Measurements from ENCODE around the gene DCC. TPM values are rescaled to one million over a fixed set of nuclear protein-coding genes. Genes with fewer than 3 reads are reported as not detected.

The DCC gene
- total and polyA plus RNA-seq, 4 donors: 0.16 to 5.3 (median 2.5) TPM

- Histone ChIP-seq H3K4me3 (no peak overlapping the region), H3K4me1 (ENCODE audit: control insufficient read depth in 5 of 5, insufficient read depth in 5 of 5, low read length in 5 of 5) (no peaks in the 10 kb centered on the region), H3K36me3 (ENCODE audit: control insufficient read depth in 4 of 4, insufficient read depth in 4 of 4, low read length in 4 of 4) (no peaks in the 10 kb centered on the region), H3K9me3 (ENCODE audit: control insufficient read depth in 4 of 4, insufficient read depth in 3 of 4, low read length in 3 of 4) (no peaks in the 10 kb centered on the region), H3K27me3 (ENCODE audit: control insufficient read depth in 3 of 3, insufficient read depth in 3 of 3, low read length in 2 of 3) (no peaks in the 10 kb centered on the region), H3K9ac (ENCODE audit: insufficient read depth in 1 of 2, low read length in 2 of 2) (no peak overlapping the region), H3K27ac (ENCODE audit: low read depth in 1 of 2, low read length in 1 of 2) (no peak overlapping the region)
- TF ChIP-seq CTCF (IDR thresholded peaks at IDR 0.05; ENCODE audit: control extremely low read depth, extremely low read depth): no peak
- no peak for DNase-seq
- ATAC-seq (ENCODE audit: insufficient read depth, low FRiP score): no peak
- 92 to 98% methylated on average over 2 of the region's 2 CpGs for WGBS, 2 donors
Measured at GRCh38 chr18:53319628-53320027, 979.6 kb downstream of the DCC start.

GRCh38 chr18:53322163-53322562 lies 982.2 kb downstream of the DCC start:
- ATAC-seq (ENCODE audit: insufficient read depth, low FRiP score): no peak
- no peak for TF ChIP-seq CTCF (IDR thresholded peaks at IDR 0.05; ENCODE audit: control extremely low read depth, extremely low read depth)
- Histone ChIP-seq H3K27me3 (ENCODE audit: control insufficient read depth in 3 of 3, insufficient read depth in 3 of 3, low read length in 2 of 3) (no peaks in the 10 kb centered on the region), H3K4me3 (no peak overlapping the region), H3K4me1 (ENCODE audit: control insufficient read depth in 5 of 5, insufficient read depth in 5 of 5, low read length in 5 of 5) (no peaks in the 10 kb centered on the region), H3K27ac (ENCODE audit: low read depth in 1 of 2, low read length in 1 of 2) (no peak overlapping the region), H3K9me3 (ENCODE audit: control insufficient read depth in 4 of 4, insufficient read depth in 3 of 4, low read length in 3 of 4) (no peaks in the 10 kb centered on the region), H3K36me3 (ENCODE audit: control insufficient read depth in 4 of 4, insufficient read depth in 4 of 4, low read length in 4 of 4) (no peaks in the 10 kb centered on the region), H3K9ac (ENCODE audit: insufficient read depth in 1 of 2, low read length in 2 of 2) (no peak overlapping the region)
- no peak for DNase-seq
- 75 to 83% methylated on average over 1 of the region's 1 CpG for WGBS, 2 donors

GRCh38 chr18:53324353-53324752 lies 984.4 kb downstream of the DCC start:
- DNase-seq: no peak
- no peak for ATAC-seq (ENCODE audit: insufficient read depth, low FRiP score)
- Histone ChIP-seq H3K4me1 (ENCODE audit: control insufficient read depth in 5 of 5, insufficient read depth in 5 of 5, low read length in 5 of 5) (no peaks in the 10 kb centered on the region), H3K36me3 (ENCODE audit: control insufficient read depth in 4 of 4, insufficient read depth in 4 of 4, low read length in 4 of 4) (no peaks in the 10 kb centered on the region), H3K9me3 (ENCODE audit: control insufficient read depth in 4 of 4, insufficient read depth in 3 of 4, low read length in 3 of 4) (no peaks in the 10 kb centered on the region), H3K27ac (ENCODE audit: low read depth in 1 of 2, low read length in 1 of 2) (no peak overlapping the region), H3K9ac (ENCODE audit: insufficient read depth in 1 of 2, low read length in 2 of 2) (no peak overlapping the region), H3K4me3 (no peak overlapping the region), H3K27me3 (ENCODE audit: control insufficient read depth in 3 of 3, insufficient read depth in 3 of 3, low read length in 2 of 3) (no peaks in the 10 kb centered on the region)
- WGBS, 2 donors: 75 to 88% methylated on average over 1 of the region's 1 CpG
- TF ChIP-seq CTCF (IDR thresholded peaks at IDR 0.05; ENCODE audit: control extremely low read depth, extremely low read depth): no peak

All from lung (tissue), 12 donors.